Spleen (tissue), 7 donors: ENCODE measurements around the gene MYL9.

Source experiments
- POLR2A ChIP-seq, 3 donors: fragments of 450-650 bp; IDR thresholded peaks; one replicate each; pipeline ENCODE4 v1.5.1; 2017; ENCODE audit warnings: antibody characterized with exemption in 3 of 3, mild to moderate bottlenecking in 1 of 3
- TF ChIP-seq, protein P1 (sequence below), 11 experiments: fragments of 200-600 bp in 7 of 11; fragments of 450-650 bp in 4 of 11; sonication (generic) in 4 of 11; IDR thresholded peaks in 8 of 11; conservative IDR thresholded peaks in 3 of 11; 1 replicate in 7 of 11; 2 replicates in 4 of 11; pipeline versions ENCODE4 v1.4.0 to v1.8.0; 2016 to 2021; ENCODE audit warnings: antibody characterized with exemption in 11 of 11, inconsistent platforms in 4 of 11, mild to moderate bottlenecking in 1 of 11
- donor health status: DM: no; HTN: no; CAD: no; lungs with moderate emphysema.
- donor health status: DM: no; HTN: no; CAD: no.
- donor health status: DM: no; HTN: no; CAD: no.

DNA sequence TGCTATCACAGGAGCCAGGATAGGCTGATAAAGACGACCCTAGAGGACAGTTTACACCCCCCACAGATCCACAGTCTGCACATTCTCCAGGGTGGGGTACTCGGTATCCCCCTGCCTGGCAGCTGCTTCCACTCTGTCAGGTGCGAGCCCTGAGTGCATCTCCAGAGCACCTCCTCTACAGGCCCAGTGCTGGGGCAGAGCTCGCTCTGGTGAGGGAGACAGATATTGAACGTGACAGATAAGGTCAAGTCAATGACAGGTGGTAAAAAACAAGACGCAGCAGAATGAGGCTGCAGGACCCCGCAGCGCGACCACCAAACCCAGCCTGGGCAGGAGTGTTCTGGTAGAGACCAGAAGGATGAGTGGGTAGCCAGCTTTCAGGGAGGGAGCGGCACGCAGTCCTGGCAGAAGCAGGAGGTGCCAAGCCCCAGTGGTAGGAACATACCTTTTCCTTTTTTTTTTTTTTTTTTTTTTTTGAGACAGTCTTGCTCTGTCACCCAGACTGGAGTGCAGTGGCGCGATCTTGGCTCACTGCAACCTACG lies 12.4 kb upstream of the MYL9 start:
- TF ChIP-seq, protein P1, sequence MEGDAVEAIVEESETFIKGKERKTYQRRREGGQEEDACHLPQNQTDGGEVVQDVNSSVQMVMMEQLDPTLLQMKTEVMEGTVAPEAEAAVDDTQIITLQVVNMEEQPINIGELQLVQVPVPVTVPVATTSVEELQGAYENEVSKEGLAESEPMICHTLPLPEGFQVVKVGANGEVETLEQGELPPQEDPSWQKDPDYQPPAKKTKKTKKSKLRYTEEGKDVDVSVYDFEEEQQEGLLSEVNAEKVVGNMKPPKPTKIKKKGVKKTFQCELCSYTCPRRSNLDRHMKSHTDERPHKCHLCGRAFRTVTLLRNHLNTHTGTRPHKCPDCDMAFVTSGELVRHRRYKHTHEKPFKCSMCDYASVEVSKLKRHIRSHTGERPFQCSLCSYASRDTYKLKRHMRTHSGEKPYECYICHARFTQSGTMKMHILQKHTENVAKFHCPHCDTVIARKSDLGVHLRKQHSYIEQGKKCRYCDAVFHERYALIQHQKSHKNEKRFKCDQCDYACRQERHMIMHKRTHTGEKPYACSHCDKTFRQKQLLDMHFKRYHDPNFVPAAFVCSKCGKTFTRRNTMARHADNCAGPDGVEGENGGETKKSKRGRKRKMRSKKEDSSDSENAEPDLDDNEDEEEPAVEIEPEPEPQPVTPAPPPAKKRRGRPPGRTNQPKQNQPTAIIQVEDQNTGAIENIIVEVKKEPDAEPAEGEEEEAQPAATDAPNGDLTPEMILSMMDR (IDR thresholded peaks at IDR 0.05 in 8 of 11, conservative IDR thresholded peaks at IDR 0.05 in 3 of 11) = no peak
- no peak for TF ChIP-seq POLR2A (IDR thresholded peaks at IDR 0.05)
